CD14-positive monocyte (primary cell): Measurements from ENCODE around the gene WHRN. TPM values are rescaled to one million over a fixed set of nuclear protein-coding genes. Genes with fewer than 3 reads are reported as not detected.

Experiments
- DNase-seq, 3 donors: peaks; one replicate each; pipeline ENCODE4 v3.0.0-alpha.2; 2011 to 2022
- H2AFZ ChIP-seq: 2 replicates; pipeline ENCODE4 v1.6.0; 2012; ENCODE audit warnings: mild to moderate bottlenecking, low read depth, low read length, inconsistent platforms; ENCODE audit not compliant: insufficient read depth, poor library complexity, severe bottlenecking
- H3K27ac ChIP-seq, 2 donors: 1 replicate in 1 of 2; 2 replicates in 1 of 2; pipeline ENCODE4 v1.5.1; 2012 to 2013; ENCODE audit warnings: low read length in 2 of 2, control low read depth in 1 of 2, inconsistent platforms in 1 of 2, low read depth in 1 of 2, mild to moderate bottlenecking in 1 of 2
- H3K27me3 ChIP-seq, 2 donors: one replicate each; pipeline versions ENCODE4 v1.6.0 to v1.6.1; 2011 to 2013; ENCODE audit warnings: low read length in 2 of 2; ENCODE audit not compliant: control insufficient read depth in 2 of 2, insufficient read depth in 2 of 2
- H3K36me3 ChIP-seq, 2 donors: replicated peaks in 1 of 2; 1 replicate in 1 of 2; 2 replicates in 1 of 2; pipeline versions ENCODE4 v1.5.1 to v1.6.1; 2012 to 2013; ENCODE audit warnings: low read length in 2 of 2, control low read depth in 1 of 2, inconsistent platforms in 1 of 2, mild to moderate bottlenecking in 1 of 2; ENCODE audit not compliant: insufficient read depth in 2 of 2, control insufficient read depth in 1 of 2
- H3K4me1 ChIP-seq, 2 donors: 1 replicate in 1 of 2; 2 replicates in 1 of 2; pipeline versions ENCODE4 v1.5.1 to v1.6.1; 2012 to 2013; ENCODE audit warnings: low read length in 2 of 2, control low read depth in 1 of 2, inconsistent platforms in 1 of 2, mild to moderate bottlenecking in 1 of 2, moderate library complexity in 1 of 2; ENCODE audit not compliant: insufficient read depth in 2 of 2, control insufficient read depth in 1 of 2
- H3K4me2 ChIP-seq: replicated peaks from 2 replicates; pipeline ENCODE3; 2012; ENCODE audit warnings: low read length, moderate library complexity, mild to moderate bottlenecking; ENCODE audit not compliant: poor library complexity, severe bottlenecking; ENCODE audit errors: extremely low read depth
- H3K4me3 ChIP-seq, 3 experiments: fragments of 200-600 bp in 1 of 3; sonication (generic) in 1 of 3; replicated peaks in 1 of 3; 1 replicate in 2 of 3; 2 replicates in 1 of 3; pipeline ENCODE4 v1.5.1; 2011 to 2013; ENCODE audit warnings: low read length in 3 of 3, mild to moderate bottlenecking in 3 of 3, control low read depth in 2 of 3, low read depth in 2 of 3, inconsistent platforms in 1 of 3, moderate library complexity in 1 of 3
- H3K79me2 ChIP-seq: 2 replicates; pipeline ENCODE4 v1.6.0; 2012; ENCODE audit warnings: mild to moderate bottlenecking, control low read depth, inconsistent platforms, low read length, moderate library complexity; ENCODE audit not compliant: insufficient read depth
- H3K9ac ChIP-seq: 2 replicates; pipeline ENCODE4 v1.6.0; 2017; ENCODE audit warnings: low read length, mild to moderate bottlenecking; ENCODE audit not compliant: insufficient read depth, poor library complexity, severe bottlenecking
- H3K9me3 ChIP-seq, 2 donors: replicated peaks in 1 of 2; 1 replicate in 1 of 2; 2 replicates in 1 of 2; pipeline versions ENCODE4 v1.5.1 to v1.6.1; 2012 to 2013; ENCODE audit warnings: low read length in 2 of 2, control low read depth in 1 of 2; ENCODE audit not compliant: control insufficient read depth in 1 of 2, insufficient read depth in 1 of 2
- H4K20me1 ChIP-seq: 2 replicates; pipeline ENCODE4 v1.6.0; 2012; ENCODE audit warnings: mild to moderate bottlenecking, low read length, control low read depth, moderate library complexity; ENCODE audit not compliant: insufficient read depth
- H3K27ac Mint-ChIP-seq, 7 donors: one replicate each; pipeline ENCODE4 v1.8.0; 2020; ENCODE audit warnings: mild to moderate bottlenecking in 7 of 7, mixed read lengths in 7 of 7, moderate library complexity in 6 of 7, inconsistent platforms in 2 of 7
- H3K27me3 Mint-ChIP-seq, 3 donors: one replicate each; pipeline ENCODE4 v1.8.0; 2021 to 2022; ENCODE audit warnings: low read depth in 3 of 3, mild to moderate bottlenecking in 3 of 3, mixed read lengths in 3 of 3, moderate library complexity in 3 of 3, inconsistent platforms in 1 of 3
- H3K36me3 Mint-ChIP-seq, 2 donors: one replicate each; pipeline ENCODE4 v1.8.0; 2020; ENCODE audit warnings: mixed read lengths in 2 of 2, inconsistent platforms in 1 of 2, mild to moderate bottlenecking in 1 of 2
- H3K4me1 Mint-ChIP-seq: one replicate; pipeline ENCODE4 v1.8.0; 2020; ENCODE audit warnings: mild to moderate bottlenecking, mixed read lengths
- H3K4me3 Mint-ChIP-seq, 2 donors: one replicate each; pipeline ENCODE4 v1.8.0; 2020; ENCODE audit warnings: mild to moderate bottlenecking in 2 of 2, mixed read lengths in 2 of 2, moderate library complexity in 1 of 2
- H3K9me3 Mint-ChIP-seq, 7 donors: one replicate each; pipeline ENCODE4 v1.8.0; 2020 to 2022; ENCODE audit warnings: mixed read lengths in 7 of 7, mild to moderate bottlenecking in 6 of 7, moderate library complexity in 6 of 7, inconsistent platforms in 2 of 7
- WGBS: methylation state at CpG from one replicate; pipeline ENCODE4 v1.1.5; 2013; ENCODE audit warnings: missing lambda C conversion rate; ENCODE audit not compliant: insufficient coverage; 5-methylcytosine and 5-hydroxymethylcytosine counted together
- intact Hi-C, 2 donors: fragments of 100-400 bp; cut with micrococcal nuclease; formaldehyde crosslinking; loops; one replicate each; pipeline versions ENCODE4 v1.15.0 to v1.15.1; 2023
- polyA plus RNA-seq, 3 donors: library from polyadenylated mRNA; depleted of rRNA in 1 of 3; unstranded in 2 of 3; stranded (reverse) in 1 of 3; fragments of 300-500 nt in 2 of 3; fragments of >200 nt in 1 of 3; fragmentation: Illumina TruSeq in 2 of 3; gene quantifications; 1 replicate in 2 of 3; 2 replicates in 1 of 3; pipeline ENCODE4 v1.2.3, GENCODE V29; 2012 to 2021
- TF ChIP-seq, protein P1 (sequence below): fragments of 200-600 bp; IDR thresholded peaks from one replicate; pipeline ENCODE4 v1.8.0; 2022; ENCODE audit warnings: antibody characterized with exemption, mild to moderate bottlenecking

The WHRN gene
- polyA plus RNA-seq, 3 donors: 0.13 to 0.59 (median 0.30) TPM

DNA sequence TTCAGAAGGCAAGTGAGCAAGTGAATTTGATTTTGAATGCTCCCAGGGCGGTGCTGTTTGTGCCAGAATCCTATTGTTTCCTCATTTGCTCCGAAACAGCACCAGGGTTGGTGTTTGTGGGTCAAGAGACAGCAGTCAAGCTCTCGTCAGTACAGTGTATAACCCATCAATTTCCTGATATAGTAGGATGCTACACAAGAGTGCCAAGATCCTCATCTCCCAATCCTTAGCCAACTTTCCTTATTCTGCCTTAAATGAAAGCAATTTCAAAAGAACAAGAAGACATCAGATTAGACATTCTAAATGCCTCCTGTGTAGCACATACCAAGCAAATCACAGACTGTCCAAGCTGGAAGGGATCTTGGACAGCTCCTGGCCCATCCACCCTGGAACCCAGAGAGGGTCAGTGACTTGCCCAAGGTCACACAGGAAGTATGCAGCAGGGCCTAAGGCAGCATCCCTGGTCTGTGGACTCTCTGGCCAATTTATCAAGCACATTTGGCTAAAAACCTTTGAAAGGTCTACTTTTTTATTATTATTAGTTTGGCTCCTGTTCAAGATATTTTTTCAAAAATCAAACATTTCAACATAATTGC lies 4.5 kb downstream of the WHRN start:
- peaks cover 3% of the 10 kb centered on the region in 2 donors for H3K36me3 Mint-ChIP-seq
- no peak overlapping the region for H3K4me3 Mint-ChIP-seq
- Histone ChIP-seq H4K20me1 (no peaks in the 10 kb centered on the region), H3K9ac (no peak overlapping the region), H2AFZ (no peak overlapping the region), H3K79me2 (no peaks in the 10 kb centered on the region), H3K36me3 (no peaks in the 10 kb centered on the region), H3K4me3 (no peak overlapping the region), H3K27ac (no peak overlapping the region), H3K27me3 (peaks cover 15 to 45% of the 10 kb centered on the region in 2 donors), H3K4me2 (no peak overlapping the region), H3K9me3 (peaks cover 0 to 7% of the 10 kb centered on the region in 2 donors), H3K4me1 (peaks cover 13 to 17% of the 10 kb centered on the region in 2 donors)
- H3K4me1 Mint-ChIP-seq: peaks cover 6% of the 10 kb centered on the region
- peaks cover 32 to 46% (median 41%) of the 10 kb centered on the region in 3 donors for H3K27me3 Mint-ChIP-seq
- H3K9me3 Mint-ChIP-seq: peaks cover 0 to 10% (median 5%) of the 10 kb centered on the region in 7 donors
- 100% methylated on average over 1 of the region's 3 CpGs for WGBS
- TF ChIP-seq, protein P1, sequence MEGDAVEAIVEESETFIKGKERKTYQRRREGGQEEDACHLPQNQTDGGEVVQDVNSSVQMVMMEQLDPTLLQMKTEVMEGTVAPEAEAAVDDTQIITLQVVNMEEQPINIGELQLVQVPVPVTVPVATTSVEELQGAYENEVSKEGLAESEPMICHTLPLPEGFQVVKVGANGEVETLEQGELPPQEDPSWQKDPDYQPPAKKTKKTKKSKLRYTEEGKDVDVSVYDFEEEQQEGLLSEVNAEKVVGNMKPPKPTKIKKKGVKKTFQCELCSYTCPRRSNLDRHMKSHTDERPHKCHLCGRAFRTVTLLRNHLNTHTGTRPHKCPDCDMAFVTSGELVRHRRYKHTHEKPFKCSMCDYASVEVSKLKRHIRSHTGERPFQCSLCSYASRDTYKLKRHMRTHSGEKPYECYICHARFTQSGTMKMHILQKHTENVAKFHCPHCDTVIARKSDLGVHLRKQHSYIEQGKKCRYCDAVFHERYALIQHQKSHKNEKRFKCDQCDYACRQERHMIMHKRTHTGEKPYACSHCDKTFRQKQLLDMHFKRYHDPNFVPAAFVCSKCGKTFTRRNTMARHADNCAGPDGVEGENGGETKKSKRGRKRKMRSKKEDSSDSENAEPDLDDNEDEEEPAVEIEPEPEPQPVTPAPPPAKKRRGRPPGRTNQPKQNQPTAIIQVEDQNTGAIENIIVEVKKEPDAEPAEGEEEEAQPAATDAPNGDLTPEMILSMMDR: no peak
- H3K27ac Mint-ChIP-seq: no peak overlapping the region
- no peak for DNase-seq
- intact Hi-C loops: no loop called here

DNA sequence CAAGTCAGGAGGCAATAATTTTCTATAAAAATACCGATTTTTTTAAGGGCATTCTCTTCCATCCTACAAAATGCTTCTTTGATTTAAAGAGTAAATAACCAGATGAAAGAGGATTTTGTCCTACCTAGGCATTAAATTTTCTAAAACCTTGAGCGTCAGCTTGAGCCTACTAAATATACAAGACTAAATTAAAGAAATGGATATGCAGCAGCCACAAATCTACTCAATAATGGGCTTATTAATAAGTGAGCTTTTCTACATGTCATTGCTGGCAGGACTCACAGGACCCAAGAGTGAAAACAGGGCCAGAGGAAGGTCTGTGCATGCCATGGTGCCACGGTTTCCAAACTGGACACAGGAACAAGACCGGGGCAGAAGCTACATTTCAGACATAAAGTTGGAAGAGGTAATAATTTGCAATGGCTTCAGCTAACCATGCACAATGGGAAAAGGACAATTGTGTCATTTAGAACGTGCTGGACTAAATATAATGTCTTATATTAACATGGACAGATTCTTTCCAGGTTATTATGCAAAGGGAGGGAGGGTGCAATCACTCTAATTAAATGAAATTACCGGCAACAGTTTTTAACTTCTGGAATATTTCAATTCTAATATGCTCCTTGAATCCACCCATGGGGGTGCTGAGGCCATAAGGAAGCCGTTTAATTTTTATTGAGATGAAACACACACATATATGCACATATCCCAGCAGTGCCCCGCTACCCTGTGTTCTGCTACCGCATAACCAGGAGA lies 5.2 kb downstream of the WHRN start:
- Mint-ChIP-seq H3K9me3 (peaks cover 0 to 9% (median 4%) of the 10 kb centered on the region in 7 donors), H3K4me3 (no peak overlapping the region), H3K27ac (no peak overlapping the region), H3K4me1 (peaks cover 3% of the 10 kb centered on the region), H3K36me3 (peaks cover 0 to 2% of the 10 kb centered on the region in 2 donors), H3K27me3 (peaks cover 33 to 43% (median 36%) of the 10 kb centered on the region in 3 donors)
- 95% methylated on average over 4 of the region's 9 CpGs for WGBS
- no peak for DNase-seq
- Histone ChIP-seq H3K4me2 (no peak overlapping the region), H3K27me3 (peaks cover 11 to 40% of the 10 kb centered on the region in 2 donors), H3K9me3 (peaks cover 0 to 7% of the 10 kb centered on the region in 2 donors), H3K9ac (no peak overlapping the region), H3K27ac (no peak overlapping the region), H3K79me2 (no peaks in the 10 kb centered on the region), H3K4me3 (no peak overlapping the region), H3K36me3 (no peaks in the 10 kb centered on the region), H4K20me1 (no peaks in the 10 kb centered on the region), H3K4me1 (peaks cover 8 to 11% of the 10 kb centered on the region in 2 donors), H2AFZ (no peak overlapping the region)
- intact Hi-C loops: loop anchor here in 1 of 2 donors (10.0 kb wide), 1 partner anchor 155 kb away; no protein-coding TSS in a partner anchor
- TF ChIP-seq, protein P1: no peak
